ENCODE results near the gene TAL1. TPM values are rescaled to one million over a fixed set of nuclear protein-coding genes. Genes with fewer than 3 reads are reported as not detected.

TAL1 gene
- total and polyA plus RNA-seq, 11 donors: 1.8 to 3.9 (median 2.9) TPM

- 74 to 84% (median 79%) methylated on average over 5 of the region's 5 CpGs for WGBS, 4 donors
- TF ChIP-seq CTCF (IDR thresholded peaks at IDR 0.05): no peak
- TF ChIP-seq POLR2A (IDR thresholded peaks at IDR 0.05): no peak
- Histone ChIP-seq H3K27me3 (peaks cover 0 to 22% (median 5%) of the 10 kb centered on the region in 9 donors), H3K27ac (no peak overlapping the region), H3K36me3 (no peaks in the 10 kb centered on the region), H3K9me3 (no peaks in the 10 kb centered on the region), H3K4me3 (no peak overlapping the region), H3K4me1 (peaks cover 3 to 15% (median 9%) of the 10 kb centered on the region in 12 donors)
- ATAC-seq (no peak), DNase-seq (no peak)
- intact Hi-C loops (cut with DNase I): loop anchor here in 6 of 10 donors (5.0 to 10.0 kb wide), 6 partner anchors 141 to 543 kb away; no protein-coding TSS in a partner anchor
These were observed 47.8 kb downstream of the TAL1 start for GRCh38 chr1:47184090-47184821.

GRCh38 chr1:47183308-47184089 is 48.5 kb downstream of the TAL1 start:
- no peak for DNase-seq
- no peak for ATAC-seq
- H3K36me3 ChIP-seq: no peaks in the 10 kb centered on the region
- intact Hi-C loops (cut with DNase I): loop anchor here in 6 of 10 donors (5.0 to 10.0 kb wide), 6 partner anchors 141 to 544 kb away; no protein-coding TSS in a partner anchor
- no peaks in the 10 kb centered on the region for H3K9me3 ChIP-seq
- H3K27me3 ChIP-seq: peaks cover 0 to 22% (median 5%) of the 10 kb centered on the region in 9 donors
- peaks cover 3 to 16% (median 10%) of the 10 kb centered on the region in 12 donors for H3K4me1 ChIP-seq
- WGBS, 4 donors: 71 to 80% (median 76%) methylated on average over 10 to 11 of the region's 11 CpGs
- no peak overlapping the region for H3K27ac ChIP-seq
- no peak overlapping the region for H3K4me3 ChIP-seq
- TF ChIP-seq CTCF (IDR thresholded peaks at IDR 0.05): no peak
- TF ChIP-seq POLR2A (IDR thresholded peaks at IDR 0.05): no peak

DNA sequence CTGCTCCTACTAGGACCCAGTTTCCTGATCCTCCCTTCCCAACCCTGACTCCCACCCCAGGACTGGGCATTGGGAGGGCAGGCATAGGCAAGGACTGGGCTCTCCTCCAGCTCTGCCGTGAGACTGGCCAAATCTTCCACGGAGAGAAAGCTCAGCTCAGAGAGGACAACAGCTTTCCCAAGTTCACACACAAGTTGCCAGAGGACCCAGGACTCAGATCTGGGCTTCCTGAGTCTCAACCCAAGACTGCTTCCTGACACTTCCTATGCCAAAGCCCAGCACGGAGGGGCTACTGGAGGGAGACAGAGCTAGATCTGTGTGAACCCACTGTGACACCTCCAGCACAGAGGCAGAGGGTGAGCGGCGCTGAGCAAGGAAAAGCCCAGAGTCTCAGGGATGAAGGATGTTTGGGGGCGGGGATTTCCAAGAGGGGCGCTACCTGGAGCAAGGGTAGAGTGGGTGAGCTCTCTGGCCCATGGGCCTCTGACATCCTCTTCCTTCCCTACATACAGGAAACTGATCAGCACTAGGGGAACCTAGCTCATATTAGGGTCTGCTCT is 49.3 kb downstream of the TAL1 start:
- DNase-seq: no peak
- H3K27me3 ChIP-seq: peaks cover 0 to 22% (median 5%) of the 10 kb centered on the region in 9 donors
- no peak overlapping the region for H3K4me3 ChIP-seq
- ATAC-seq: no peak
- H3K4me1 ChIP-seq: peaks cover 3 to 16% (median 10%) of the 10 kb centered on the region in 12 donors
- no peaks in the 10 kb centered on the region for H3K36me3 ChIP-seq
- intact Hi-C loops (cut with DNase I): loop anchor here in 6 of 10 donors (5.0 to 10.0 kb wide), 6 partner anchors 142 to 545 kb away; no protein-coding TSS in a partner anchor
- no peak overlapping the region for H3K27ac ChIP-seq
- 59 to 67% (median 60%) methylated on average over 6 to 7 of the region's 7 CpGs for WGBS, 4 donors
- H3K9me3 ChIP-seq: no peaks in the 10 kb centered on the region
- TF ChIP-seq POLR2A (IDR thresholded peaks at IDR 0.05): no peak
- TF ChIP-seq CTCF (IDR thresholded peaks at IDR 0.05): no peak
